ENCODE measurements around the gene COL19A1. TPM values are rescaled to one million over a fixed set of nuclear protein-coding genes. Genes with fewer than 3 reads are reported as not detected.

The COL19A1 gene
- total RNA-seq, 1 donor from 2014 or later: not detected

GRCh38 chr6:70136996-70137395, 270.6 kb downstream of the COL19A1 start:
- no peak overlapping the region for H3K4me3 ChIP-seq
- H3K4me1 ChIP-seq: no peaks in the 10 kb centered on the region
- DNase-seq: no peak
- ATAC-seq: no peak
- no peaks in the 10 kb centered on the region for H3K27me3 ChIP-seq
- no peaks in the 10 kb centered on the region for H3K9me3 ChIP-seq
- intact Hi-C loops (cut with DNase I): no loop called here
- no peaks in the 10 kb centered on the region for H3K36me3 ChIP-seq
- no peak for TF ChIP-seq CTCF (IDR thresholded peaks at IDR 0.05)
- H3K27ac ChIP-seq: no peak overlapping the region

DNA sequence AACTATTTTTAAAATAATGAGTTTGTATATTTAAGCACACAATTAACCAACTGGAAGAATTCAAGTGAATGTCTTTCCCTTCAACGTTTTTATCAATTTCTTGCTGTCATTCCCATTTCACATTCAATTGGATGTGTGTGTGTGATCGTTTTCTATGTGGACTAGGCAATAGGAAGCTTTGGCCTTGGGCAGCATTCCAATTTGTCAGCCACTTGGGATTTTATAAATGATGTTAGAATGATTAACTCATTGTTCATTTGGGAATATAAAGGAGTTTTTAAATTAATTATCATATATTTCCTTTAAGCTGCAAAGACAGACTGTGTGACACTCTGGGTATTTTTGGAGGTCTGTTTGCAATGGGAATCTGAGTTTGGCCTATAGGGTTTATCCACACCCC, 274.1 kb downstream of the COL19A1 start:
- H3K36me3 ChIP-seq: no peaks in the 10 kb centered on the region
- no peak overlapping the region for H3K4me3 ChIP-seq
- intact Hi-C loops (cut with DNase I): no loop called here
- H3K4me1 ChIP-seq: no peaks in the 10 kb centered on the region
- H3K27me3 ChIP-seq: no peaks in the 10 kb centered on the region
- DNase-seq: no peak
- no peak for ATAC-seq
- no peaks in the 10 kb centered on the region for H3K9me3 ChIP-seq
- no peak for TF ChIP-seq CTCF (IDR thresholded peaks at IDR 0.05)
- H3K27ac ChIP-seq: no peak overlapping the region

GRCh38 chr6:70142034-70142433, 275.7 kb downstream of the COL19A1 start:
- Histone ChIP-seq H3K36me3 (no peaks in the 10 kb centered on the region), H3K4me3 (no peak overlapping the region), H3K4me1 (no peaks in the 10 kb centered on the region), H3K27ac (no peak overlapping the region), H3K9me3 (no peaks in the 10 kb centered on the region), H3K27me3 (no peaks in the 10 kb centered on the region)
- DNase-seq (no peak), ATAC-seq (no peak)
- TF ChIP-seq CTCF (IDR thresholded peaks at IDR 0.05): no peak
- intact Hi-C loops (cut with DNase I): no loop called here

DNA sequence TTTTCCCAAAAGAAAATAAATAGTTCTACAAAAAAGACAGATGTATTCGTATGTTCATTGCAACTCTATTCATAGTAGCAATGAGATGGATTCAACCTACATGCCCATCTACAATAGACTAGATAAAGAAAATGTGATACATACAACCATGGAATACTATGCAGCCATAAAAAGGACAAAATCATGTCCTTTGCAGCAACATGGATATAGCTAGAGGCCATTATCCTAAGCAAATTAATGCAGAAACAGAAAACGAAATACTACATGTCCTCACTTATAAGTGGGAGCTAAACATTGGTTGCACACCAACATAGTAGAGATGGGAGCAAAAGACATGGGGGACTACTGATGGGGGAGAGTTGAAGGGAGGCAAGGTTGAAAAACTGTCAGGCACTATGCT, 278.8 kb downstream of the COL19A1 start:
- intact Hi-C loops (cut with DNase I): no loop called here
- no peak for TF ChIP-seq CTCF (IDR thresholded peaks at IDR 0.05)
- Histone ChIP-seq H3K9me3 (no peaks in the 10 kb centered on the region), H3K27me3 (no peaks in the 10 kb centered on the region), H3K4me1 (no peaks in the 10 kb centered on the region), H3K36me3 (no peaks in the 10 kb centered on the region), H3K4me3 (no peak overlapping the region), H3K27ac (no peak overlapping the region)
- ATAC-seq (no peak), DNase-seq (no peak)

GRCh38 chr6:70149209-70149788, 282.9 kb downstream of the COL19A1 start:
- Histone ChIP-seq H3K36me3 (no peaks in the 10 kb centered on the region), H3K4me3 (no peak overlapping the region), H3K27me3 (no peaks in the 10 kb centered on the region), H3K27ac (no peak overlapping the region), H3K4me1 (no peaks in the 10 kb centered on the region), H3K9me3 (no peaks in the 10 kb centered on the region)
- intact Hi-C loops (cut with DNase I): no loop called here
- TF ChIP-seq CTCF (IDR thresholded peaks at IDR 0.05): no peak
- DNase-seq (no peak), ATAC-seq (no peak)

DNA sequence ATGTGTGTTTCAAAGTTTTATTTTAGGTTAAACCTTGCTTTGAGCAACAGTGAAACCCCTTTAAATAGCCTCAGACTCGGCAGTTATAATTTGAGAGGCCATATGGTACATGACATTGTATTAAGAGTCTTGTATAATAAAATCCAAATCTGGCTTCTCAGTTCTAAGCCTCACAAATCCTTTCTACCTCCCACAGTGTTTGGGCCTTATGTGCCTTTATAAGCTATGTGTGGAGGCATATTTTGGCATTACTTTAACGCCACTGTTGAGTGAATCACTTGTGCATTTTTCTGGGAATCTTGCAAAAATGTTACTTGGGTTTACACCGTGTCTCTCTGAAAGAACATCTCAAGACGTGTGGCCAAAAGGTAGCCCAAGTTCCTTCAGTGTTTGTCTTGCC, 284.2 kb downstream of the COL19A1 start:
- H3K9me3 ChIP-seq: no peaks in the 10 kb centered on the region
- no peaks in the 10 kb centered on the region for H3K4me1 ChIP-seq
- no peak overlapping the region for H3K27ac ChIP-seq
- no peak overlapping the region for H3K4me3 ChIP-seq
- no peak for ATAC-seq
- TF ChIP-seq CTCF (IDR thresholded peaks at IDR 0.05): no peak
- intact Hi-C loops (cut with DNase I): no loop called here
- DNase-seq: no peak
- no peaks in the 10 kb centered on the region for H3K36me3 ChIP-seq
- no peaks in the 10 kb centered on the region for H3K27me3 ChIP-seq
